GM18511 (cell line): ENCODE measurements around the gene OR10R2.
A peak's percentile ranks its signal among the peaks of the same experiment; 100 is the strongest.

ENCODE experiments used
- ATAC-seq: cut with Tn5 transposase; IDR thresholded peaks from one replicate; pipeline ENCODE4 v1.9.1; 2021; ENCODE audit warnings: mild to moderate bottlenecking, moderate library complexity; ENCODE audit not compliant: unreplicated experiment

Gene OR10R2

GRCh38 chr1:158527190-158527815, 55.3 kb downstream of the OR10R2 start:
- peak; percentile 56 for ATAC-seq
